HAP-1 (cell line): ENCODE measurements around the gene DLEC1.
A peak's percentile ranks its signal among the peaks of the same experiment; 100 is the strongest.

ENCODE experiments used
- DNase-seq, 2 experiments: peaks; one replicate each; pipeline ENCODE4 v3.0.0-alpha.2; 2016 to 2020; ENCODE audit warnings: low spot score in 2 of 2
- H3K27me3 ChIP-seq: fragments of 250-450 bp; sonication (Bioruptor Pico); 2 replicates; pipeline ENCODE4 v1.5.1; 2020; ENCODE audit warnings: low read depth, mild to moderate bottlenecking, moderate library complexity
- H3K36me3 ChIP-seq: fragments of 250-450 bp; sonication (Bioruptor Pico); replicated peaks from 2 replicates; pipeline ENCODE4 v1.5.1; 2020; ENCODE audit warnings: mild to moderate bottlenecking
- H3K4me1 ChIP-seq: fragments of 250-450 bp; sonication (Bioruptor Pico); 2 replicates; pipeline ENCODE4 v1.5.1; 2020; ENCODE audit warnings: mild to moderate bottlenecking
- H3K4me3 ChIP-seq: fragments of 250-450 bp; sonication (Bioruptor Pico); 2 replicates; pipeline ENCODE4 v1.5.1; 2020; ENCODE audit warnings: mild to moderate bottlenecking, moderate library complexity
- H3K9me3 ChIP-seq: fragments of 250-450 bp; sonication (Bioruptor Pico); 2 replicates; pipeline ENCODE4 v1.5.1; 2020; ENCODE audit warnings: mild to moderate bottlenecking, moderate library complexity
- in situ Hi-C: fragments of 300-500 bp; cut with MboI; formaldehyde crosslinking; loops from 3 replicates; pipeline ENCODE4 v1.14.3; 2020; ENCODE audit warnings: low sequenced_read_pairs, inconsistent platforms, mixed read lengths

Gene DLEC1, protein sequence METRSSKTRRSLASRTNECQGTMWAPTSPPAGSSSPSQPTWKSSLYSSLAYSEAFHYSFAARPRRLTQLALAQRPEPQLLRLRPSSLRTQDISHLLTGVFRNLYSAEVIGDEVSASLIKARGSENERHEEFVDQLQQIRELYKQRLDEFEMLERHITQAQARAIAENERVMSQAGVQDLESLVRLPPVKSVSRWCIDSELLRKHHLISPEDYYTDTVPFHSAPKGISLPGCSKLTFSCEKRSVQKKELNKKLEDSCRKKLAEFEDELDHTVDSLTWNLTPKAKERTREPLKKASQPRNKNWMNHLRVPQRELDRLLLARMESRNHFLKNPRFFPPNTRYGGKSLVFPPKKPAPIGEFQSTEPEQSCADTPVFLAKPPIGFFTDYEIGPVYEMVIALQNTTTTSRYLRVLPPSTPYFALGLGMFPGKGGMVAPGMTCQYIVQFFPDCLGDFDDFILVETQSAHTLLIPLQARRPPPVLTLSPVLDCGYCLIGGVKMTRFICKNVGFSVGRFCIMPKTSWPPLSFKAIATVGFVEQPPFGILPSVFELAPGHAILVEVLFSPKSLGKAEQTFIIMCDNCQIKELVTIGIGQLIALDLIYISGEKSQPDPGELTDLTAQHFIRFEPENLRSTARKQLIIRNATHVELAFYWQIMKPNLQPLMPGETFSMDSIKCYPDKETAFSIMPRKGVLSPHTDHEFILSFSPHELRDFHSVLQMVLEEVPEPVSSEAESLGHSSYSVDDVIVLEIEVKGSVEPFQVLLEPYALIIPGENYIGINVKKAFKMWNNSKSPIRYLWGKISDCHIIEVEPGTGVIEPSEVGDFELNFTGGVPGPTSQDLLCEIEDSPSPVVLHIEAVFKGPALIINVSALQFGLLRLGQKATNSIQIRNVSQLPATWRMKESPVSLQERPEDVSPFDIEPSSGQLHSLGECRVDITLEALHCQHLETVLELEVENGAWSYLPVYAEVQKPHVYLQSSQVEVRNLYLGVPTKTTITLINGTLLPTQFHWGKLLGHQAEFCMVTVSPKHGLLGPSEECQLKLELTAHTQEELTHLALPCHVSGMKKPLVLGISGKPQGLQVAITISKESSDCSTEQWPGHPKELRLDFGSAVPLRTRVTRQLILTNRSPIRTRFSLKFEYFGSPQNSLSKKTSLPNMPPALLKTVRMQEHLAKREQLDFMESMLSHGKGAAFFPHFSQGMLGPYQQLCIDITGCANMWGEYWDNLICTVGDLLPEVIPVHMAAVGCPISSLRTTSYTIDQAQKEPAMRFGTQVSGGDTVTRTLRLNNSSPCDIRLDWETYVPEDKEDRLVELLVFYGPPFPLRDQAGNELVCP (N-terminal part only)

GRCh38 chr3:38039101-38039898 lies at the start of gene DLEC1:
Gene DLEC1 (plus strand): TSS chr3:38039208. CDS start chr3:38039226, 18 bp downstream.
- no peaks in the 10 kb centered on the region for H3K36me3 ChIP-seq
- peak in 1 of 2 experiments; percentile 49 for DNase-seq
- no peaks in the 10 kb centered on the region for H3K4me1 ChIP-seq
- no peaks in the 10 kb centered on the region for H3K27me3 ChIP-seq
- H3K9me3 ChIP-seq = no peaks in the 10 kb centered on the region
- H3K4me3 ChIP-seq = no peak within 1 kb of the TSS
- in situ Hi-C loops = no loop called here

DNA sequence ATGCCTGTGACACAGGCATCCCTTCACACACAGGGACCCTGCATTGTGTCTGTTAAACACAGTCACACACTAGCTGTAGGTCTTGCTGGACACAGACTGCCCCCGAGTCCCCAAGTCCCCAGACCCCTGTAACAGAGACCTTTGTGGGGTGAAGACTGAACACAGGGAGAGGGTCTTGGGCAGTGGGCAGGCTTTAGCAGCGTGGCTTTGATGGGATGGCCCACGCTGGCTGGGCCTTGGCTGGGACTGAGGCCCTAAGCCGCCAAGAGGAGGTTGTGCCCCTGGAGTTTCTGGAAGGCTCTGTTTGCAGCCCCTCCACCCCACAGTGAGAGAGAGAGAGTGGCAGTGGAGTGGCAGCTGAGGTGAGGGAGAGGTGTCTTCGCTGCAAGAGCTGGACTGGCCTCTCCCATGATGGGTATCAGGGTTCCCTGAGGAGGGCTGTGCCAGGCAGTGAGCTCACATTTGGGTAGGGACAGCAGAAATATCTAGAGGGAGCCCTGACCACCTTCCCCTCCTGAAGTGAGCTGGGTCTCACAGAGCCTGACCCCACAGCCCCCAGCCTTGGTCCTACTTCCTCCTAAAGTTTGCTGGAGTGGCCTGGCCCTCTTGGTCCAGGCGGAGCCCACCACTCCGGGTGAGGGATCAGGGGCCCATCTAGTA lies 49.1 kb upstream of the DLEC1 start:
- no peaks in the 10 kb centered on the region for H3K36me3 ChIP-seq
- in situ Hi-C loops = no loop called here
- no peak for DNase-seq
- peaks cover 10% of the 10 kb centered on the region for H3K4me1 ChIP-seq
- H3K9me3 ChIP-seq = no peaks in the 10 kb centered on the region
- H3K4me3 ChIP-seq = no peak overlapping the region
- no peaks in the 10 kb centered on the region for H3K27me3 ChIP-seq

GRCh38 chr3:37990527-37990926 lies 48.5 kb upstream of the DLEC1 start, which contains the start of gene VILL:
Gene VILL (plus strand): TSS chr3:37990786. CDS start chr3:37993673, 2,887 bp downstream.
- H3K4me1 ChIP-seq = peaks cover 14% of the 10 kb centered on the region
- H3K9me3 ChIP-seq = no peaks in the 10 kb centered on the region
- in situ Hi-C loops = no loop called here
- no peaks in the 10 kb centered on the region for H3K36me3 ChIP-seq
- no peaks in the 10 kb centered on the region for H3K27me3 ChIP-seq
- no peak for DNase-seq
- no peak within 1 kb of the TSS for H3K4me3 ChIP-seq

GRCh38 chr3:37991109-37991508 lies 47.9 kb upstream of the DLEC1 start:
- Histone ChIP-seq H3K4me1 (peaks cover 14% of the 10 kb centered on the region), H3K27me3 (no peaks in the 10 kb centered on the region), H3K9me3 (no peaks in the 10 kb centered on the region), H3K4me3 (no peak overlapping the region), H3K36me3 (no peaks in the 10 kb centered on the region; the same call in 1 of the 2 replicates)
- no peak for DNase-seq
- in situ Hi-C loops = no loop called here

DNA sequence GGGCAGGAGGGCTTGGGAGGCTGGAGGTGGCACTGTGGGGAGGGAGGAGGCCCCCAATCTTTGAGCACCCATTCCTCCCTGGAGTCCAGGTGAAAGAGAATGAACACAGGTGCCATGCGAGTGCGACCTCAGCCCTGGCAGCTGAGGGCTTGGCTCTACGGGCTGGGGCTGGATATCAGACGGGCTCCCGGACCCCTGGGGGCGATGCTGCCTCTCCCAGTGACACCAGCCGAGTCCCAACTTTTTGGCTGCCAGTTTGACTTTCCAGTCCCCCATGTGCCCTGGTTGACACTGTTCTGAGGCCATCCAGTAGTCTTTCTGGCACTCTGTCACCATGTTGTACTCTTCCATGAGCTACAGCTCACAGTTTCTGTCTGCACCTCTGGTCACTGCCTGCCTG lies 47.2 kb upstream of the DLEC1 start:
- in situ Hi-C loops = no loop called here
- Histone ChIP-seq H3K36me3 (no peaks in the 10 kb centered on the region; the same call in 1 of the 2 replicates), H3K9me3 (no peaks in the 10 kb centered on the region), H3K27me3 (no peaks in the 10 kb centered on the region), H3K4me3 (no peak overlapping the region), H3K4me1 (peaks cover 14% of the 10 kb centered on the region)
- no peak for DNase-seq

DNA sequence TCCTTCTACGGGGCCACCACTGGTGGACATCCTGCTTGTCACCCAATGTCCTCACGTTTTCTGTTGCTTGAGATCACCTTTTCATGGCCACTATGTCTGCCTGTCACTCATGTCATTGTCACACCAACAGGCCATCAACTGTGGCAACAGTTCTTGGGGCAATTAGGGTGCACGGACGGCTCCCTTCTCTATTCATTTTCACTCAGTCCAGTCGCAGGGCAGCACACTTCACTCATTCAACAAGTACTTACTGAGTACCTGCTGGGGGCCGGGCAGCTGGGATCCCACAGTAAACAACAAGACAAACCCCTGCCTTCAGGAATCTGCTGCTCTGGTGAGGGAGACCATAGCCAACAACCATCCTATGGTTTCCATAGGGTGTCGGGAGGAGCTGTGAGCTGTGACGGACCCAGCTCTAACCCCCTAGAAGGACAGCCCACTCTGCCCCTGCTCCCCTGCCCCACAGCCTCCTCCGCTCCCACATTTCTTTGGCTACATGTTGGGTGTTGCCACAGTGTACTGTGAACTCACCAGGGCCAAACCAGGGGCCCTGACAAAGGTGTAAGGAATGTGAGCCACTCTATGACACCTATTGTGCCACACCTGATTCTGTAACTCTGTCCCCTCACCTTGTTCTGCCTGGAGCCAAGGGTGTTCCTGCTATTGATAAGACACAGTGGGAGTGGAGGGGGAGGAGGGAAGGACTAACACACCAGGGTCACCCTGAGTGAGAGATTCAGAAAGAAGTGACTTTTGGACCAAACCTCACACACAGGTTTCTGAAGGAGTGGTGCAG lies 46.5 kb upstream of the DLEC1 start:
- DNase-seq = no peak
- Histone ChIP-seq H3K9me3 (no peaks in the 10 kb centered on the region), H3K27me3 (no peaks in the 10 kb centered on the region), H3K36me3 (peaks cover 3% of the 10 kb centered on the region), H3K4me3 (no peak overlapping the region), H3K4me1 (peaks cover 14% of the 10 kb centered on the region)
- in situ Hi-C loops = no loop called here

- Histone ChIP-seq H3K9me3 (no peaks in the 10 kb centered on the region), H3K36me3 (peaks cover 3% of the 10 kb centered on the region), H3K27me3 (no peaks in the 10 kb centered on the region), H3K4me3 (no peak overlapping the region), H3K4me1 (peaks cover 14% of the 10 kb centered on the region)
- in situ Hi-C loops = no loop called here
- no peak for DNase-seq
These were observed 45.9 kb upstream of the DLEC1 start for GRCh38 chr3:37993067-37993455.

GRCh38 chr3:37993460-37993819 lies 45.6 kb upstream of the DLEC1 start:
- H3K27me3 ChIP-seq = no peaks in the 10 kb centered on the region
- peaks cover 3% of the 10 kb centered on the region for H3K36me3 ChIP-seq
- in situ Hi-C loops = no loop called here
- peaks cover 14% of the 10 kb centered on the region for H3K4me1 ChIP-seq
- DNase-seq = no peak
- H3K9me3 ChIP-seq = no peaks in the 10 kb centered on the region
- peak overlapping the region; percentile 57 for H3K4me3 ChIP-seq

DNA sequence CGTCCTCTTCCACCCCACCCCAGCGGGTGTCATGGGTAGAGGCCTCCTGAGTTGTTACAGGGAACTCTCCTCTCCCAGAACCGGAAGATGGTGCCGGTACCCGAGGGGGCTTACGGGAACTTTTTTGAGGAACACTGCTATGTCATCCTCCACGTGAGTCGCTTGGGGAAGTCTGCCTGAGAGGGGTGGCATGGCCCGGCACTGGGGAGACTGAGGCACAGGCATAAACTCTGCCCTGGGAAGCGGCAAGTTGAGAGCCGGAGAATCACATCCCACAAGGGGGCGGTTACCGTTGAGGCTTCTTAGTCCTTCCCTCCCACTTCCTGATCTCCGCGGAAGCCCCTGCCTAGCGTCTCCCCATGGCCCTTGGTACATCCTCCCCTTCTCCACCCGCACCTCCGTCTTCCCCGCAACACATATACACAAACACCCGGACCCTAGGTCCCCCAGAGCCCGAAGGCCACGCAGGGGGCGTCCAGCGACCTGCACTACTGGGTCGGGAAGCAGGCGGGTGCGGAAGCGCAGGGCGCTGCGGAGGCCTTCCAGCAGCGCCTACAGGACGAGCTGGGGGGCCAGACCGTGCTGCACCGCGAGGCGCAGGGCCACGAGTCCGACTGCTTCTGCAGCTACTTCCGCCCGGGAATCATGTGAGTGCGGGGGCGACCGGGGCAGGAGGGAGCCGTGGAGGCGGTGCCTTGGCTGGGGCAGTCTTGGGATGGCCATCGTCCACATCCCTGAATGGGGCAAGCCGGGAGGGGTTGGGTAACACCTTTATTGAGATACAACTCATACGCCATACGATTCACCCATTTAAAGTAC lies 45.0 kb upstream of the DLEC1 start:
- Histone ChIP-seq H3K4me3 (peak overlapping the region; percentile 57), H3K36me3 (peaks cover 3% of the 10 kb centered on the region), H3K9me3 (no peaks in the 10 kb centered on the region), H3K4me1 (peaks cover 14% of the 10 kb centered on the region), H3K27me3 (no peaks in the 10 kb centered on the region)
- in situ Hi-C loops = no loop called here
- peak; percentile 64 to 86 for DNase-seq

GRCh38 chr3:37994639-37994972 lies 44.4 kb upstream of the DLEC1 start:
- peak overlapping the region; percentile 57 for H3K4me3 ChIP-seq
- peaks cover 5% of the 10 kb centered on the region for H3K36me3 ChIP-seq
- H3K4me1 ChIP-seq = peaks cover 14% of the 10 kb centered on the region
- in situ Hi-C loops = no loop called here
- DNase-seq = no peak
- H3K9me3 ChIP-seq = no peaks in the 10 kb centered on the region
- H3K27me3 ChIP-seq = no peaks in the 10 kb centered on the region
